Measurements from ENCODE around the gene THAP3. TPM values are rescaled to one million over a fixed set of nuclear protein-coding genes. Genes with fewer than 3 reads are reported as not detected.
"Not testable (repeated sequence)": the region's sequence is repeated elsewhere in the genome, so short reads cannot be mapped to it uniquely, and the experiment has no call there.

Gene THAP3
- total RNA-seq, 1 donor from 2014 or later, result 23.9 TPM

GRCh38 chr1:6632588-6633514, 8.2 kb downstream of the THAP3 start:
- intact Hi-C loops (cut with micrococcal nuclease), result no loop called here

- intact Hi-C loops (cut with micrococcal nuclease), result no loop called here
Observed at GRCh38 chr1:6634371-6635052, 9.8 kb downstream of the THAP3 start.

- intact Hi-C loops (cut with micrococcal nuclease), result no loop called here
Observed at GRCh38 chr1:6635161-6635909, 10.7 kb downstream of the THAP3 start.

- intact Hi-C loops (cut with micrococcal nuclease), result no loop called here
Observed at GRCh38 chr1:6635910-6636760, 11.5 kb downstream of the THAP3 start.

- intact Hi-C loops (cut with micrococcal nuclease), result not testable (repeated sequence)
Observed at GRCh38 chr1:6636778-6637177, 12.1 kb downstream of the THAP3 start.

- intact Hi-C loops (cut with micrococcal nuclease), result no loop called here
Observed at GRCh38 chr1:6637770-6638169, 13.1 kb downstream of the THAP3 start.

GRCh38 chr1:6638226-6638625, 13.6 kb downstream of the THAP3 start:
- intact Hi-C loops (cut with micrococcal nuclease), result no loop called here

- intact Hi-C loops (cut with micrococcal nuclease), result not testable (repeated sequence)
Observed at GRCh38 chr1:6640867-6641266, 16.2 kb downstream of the THAP3 start.

GRCh38 chr1:6645018-6645417, 20.4 kb downstream of the THAP3 start:
- intact Hi-C loops (cut with micrococcal nuclease), result no loop called here

- intact Hi-C loops (cut with micrococcal nuclease), result loop anchor here (1.0 kb wide), 1 partner anchor 160 kb away; no protein-coding TSS in a partner anchor
Observed at GRCh38 chr1:6646499-6647148, 22.0 kb downstream of the THAP3 start.

GRCh38 chr1:6648556-6648955, 23.9 kb downstream of the THAP3 start:
- intact Hi-C loops (cut with micrococcal nuclease), result no loop called here

- intact Hi-C loops (cut with micrococcal nuclease), result no loop called here
Observed at GRCh38 chr1:6651909-6652308, 27.2 kb downstream of the THAP3 start.

GRCh38 chr1:6652986-6653385, 28.3 kb downstream of the THAP3 start:
- intact Hi-C loops (cut with micrococcal nuclease), result no loop called here

- intact Hi-C loops (cut with micrococcal nuclease), result no loop called here
Observed at GRCh38 chr1:6653436-6654290, 29.0 kb downstream of the THAP3 start.

- intact Hi-C loops (cut with micrococcal nuclease), result no loop called here
Observed at GRCh38 chr1:6657138-6657537, 32.5 kb downstream of the THAP3 start.

- intact Hi-C loops (cut with micrococcal nuclease), result no loop called here
Observed at GRCh38 chr1:6658359-6659060, 33.8 kb downstream of the THAP3 start.

GRCh38 chr1:6660415-6661049, 35.9 kb downstream of the THAP3 start:
- intact Hi-C loops (cut with micrococcal nuclease), result no loop called here

- intact Hi-C loops (cut with micrococcal nuclease), result not testable (repeated sequence)
Observed at GRCh38 chr1:6662468-6662867, 37.8 kb downstream of the THAP3 start.
